Thoracic aorta (tissue), 2 donors: ENCODE data around the gene MAP6. TPM values are rescaled to one million over a fixed set of nuclear protein-coding genes. Genes with fewer than 3 reads are reported as not detected.

Experiments used
- ATAC-seq: fragments of 150-250 bp; one replicate; pipeline ENCODE4 v1.8.0; 2017; ENCODE audit warnings: low read depth; ENCODE audit not compliant: insufficient number of reproducible peaks, low FRiP score
- DNase-seq: peaks from one replicate; pipeline ENCODE4 v3.0.0-alpha.2; 2020; ENCODE audit warnings: low spot score
- H3K27ac ChIP-seq, 2 donors: fragments of 200-600 bp; sonication (generic); 1 replicate in 1 of 2; 2 replicates in 1 of 2; pipeline ENCODE4 v1.5.1; 2016; ENCODE audit warnings: mild to moderate bottlenecking in 2 of 2, moderate library complexity in 2 of 2
- H3K27me3 ChIP-seq: fragments of 200-600 bp; sonication (generic); replicated peaks from 2 replicates; pipeline ENCODE4 v1.6.0; 2016; ENCODE audit warnings: mild to moderate bottlenecking; ENCODE audit not compliant: insufficient read depth
- H3K36me3 ChIP-seq: fragments of 200-600 bp; sonication (generic); one replicate; pipeline ENCODE4 v1.5.1; 2016
- H3K4me1 ChIP-seq, 2 donors: fragments of 200-600 bp; sonication (generic); 1 replicate in 1 of 2; 2 replicates in 1 of 2; pipeline versions ENCODE4 v1.5.1 to v1.6.0; 2016; ENCODE audit warnings: low read depth in 2 of 2, mild to moderate bottlenecking in 1 of 2; ENCODE audit not compliant: control insufficient read depth in 1 of 2
- H3K4me3 ChIP-seq: fragments of 200-600 bp; sonication (generic); 2 replicates; pipeline ENCODE4 v1.5.1; 2016; ENCODE audit warnings: mild to moderate bottlenecking
- H3K9me3 ChIP-seq: fragments of 200-600 bp; sonication (generic); 2 replicates; pipeline ENCODE4 v1.5.1; 2016
- total RNA-seq, 2 donors: library from RNA; depleted of rRNA; stranded (reverse); fragments of >200 nt; gene quantifications; one replicate each; pipeline versions ENCODE4 v1.1.0 to v1.2.3, GENCODE V29; 2016
- TF ChIP-seq, protein P1 (sequence below): fragments of 200-600 bp; sonication (generic); IDR thresholded peaks from one replicate; pipeline ENCODE4 v1.5.1; 2019; ENCODE audit warnings: antibody characterized with exemption

Gene MAP6
- total RNA-seq, 2 donors from 2014 or later, result 15.6 to 16.4 TPM

DNA sequence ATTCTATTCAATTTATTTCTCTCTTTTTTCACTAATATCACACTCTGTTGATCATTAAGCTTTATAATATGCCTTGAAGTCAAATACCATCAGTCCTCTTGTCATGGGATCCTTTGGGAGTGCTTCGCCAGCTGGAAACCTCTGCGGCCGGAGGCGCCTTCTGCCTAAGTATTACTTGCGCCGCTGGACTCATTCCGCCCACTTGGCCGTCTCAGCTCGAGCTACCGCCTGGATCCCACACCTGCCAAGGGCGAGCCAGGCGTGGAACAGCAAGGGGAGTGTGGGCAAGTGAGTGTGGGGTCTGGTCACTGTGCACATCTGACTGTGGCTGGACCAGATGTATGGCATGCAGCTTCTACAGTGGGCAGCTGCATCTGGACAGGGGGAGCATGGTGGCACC, 9.1 kb upstream of the MAP6 start:
- ATAC-seq (no peak), DNase-seq (no peak)
- Histone ChIP-seq H3K36me3 (no peaks in the 10 kb centered on the region), H3K9me3 (no peaks in the 10 kb centered on the region), H3K4me3 (no peak overlapping the region), H3K27ac (no peak overlapping the region), H3K4me1 (no peaks in the 10 kb centered on the region), H3K27me3 (no peaks in the 10 kb centered on the region)
- TF ChIP-seq, protein P1, sequence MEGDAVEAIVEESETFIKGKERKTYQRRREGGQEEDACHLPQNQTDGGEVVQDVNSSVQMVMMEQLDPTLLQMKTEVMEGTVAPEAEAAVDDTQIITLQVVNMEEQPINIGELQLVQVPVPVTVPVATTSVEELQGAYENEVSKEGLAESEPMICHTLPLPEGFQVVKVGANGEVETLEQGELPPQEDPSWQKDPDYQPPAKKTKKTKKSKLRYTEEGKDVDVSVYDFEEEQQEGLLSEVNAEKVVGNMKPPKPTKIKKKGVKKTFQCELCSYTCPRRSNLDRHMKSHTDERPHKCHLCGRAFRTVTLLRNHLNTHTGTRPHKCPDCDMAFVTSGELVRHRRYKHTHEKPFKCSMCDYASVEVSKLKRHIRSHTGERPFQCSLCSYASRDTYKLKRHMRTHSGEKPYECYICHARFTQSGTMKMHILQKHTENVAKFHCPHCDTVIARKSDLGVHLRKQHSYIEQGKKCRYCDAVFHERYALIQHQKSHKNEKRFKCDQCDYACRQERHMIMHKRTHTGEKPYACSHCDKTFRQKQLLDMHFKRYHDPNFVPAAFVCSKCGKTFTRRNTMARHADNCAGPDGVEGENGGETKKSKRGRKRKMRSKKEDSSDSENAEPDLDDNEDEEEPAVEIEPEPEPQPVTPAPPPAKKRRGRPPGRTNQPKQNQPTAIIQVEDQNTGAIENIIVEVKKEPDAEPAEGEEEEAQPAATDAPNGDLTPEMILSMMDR, result no peak

DNA sequence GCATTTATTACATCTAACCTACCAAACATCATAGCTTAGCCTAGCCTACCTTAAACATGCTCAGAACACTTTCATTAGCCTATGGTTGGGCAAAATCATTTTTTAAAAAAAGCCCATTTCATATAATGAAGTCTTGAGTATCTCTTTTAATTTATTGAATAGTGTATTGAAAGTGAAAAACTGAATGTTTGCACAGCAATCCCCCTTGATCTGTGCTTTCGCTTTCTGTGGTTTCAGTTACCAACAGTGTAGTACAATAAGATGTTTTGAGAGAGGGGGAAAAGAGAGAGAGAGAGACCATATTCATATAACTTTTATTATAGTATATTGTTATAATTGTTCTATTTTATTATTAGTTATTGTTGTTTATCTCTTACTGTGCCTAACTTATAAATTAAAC, 8.4 kb upstream of the MAP6 start:
- Histone ChIP-seq H3K27me3 (no peaks in the 10 kb centered on the region), H3K27ac (no peak overlapping the region), H3K9me3 (no peaks in the 10 kb centered on the region), H3K4me1 (no peaks in the 10 kb centered on the region), H3K36me3 (no peaks in the 10 kb centered on the region), H3K4me3 (no peak overlapping the region)
- ATAC-seq (no peak), DNase-seq (no peak)
- TF ChIP-seq, protein P1, result no peak

DNA sequence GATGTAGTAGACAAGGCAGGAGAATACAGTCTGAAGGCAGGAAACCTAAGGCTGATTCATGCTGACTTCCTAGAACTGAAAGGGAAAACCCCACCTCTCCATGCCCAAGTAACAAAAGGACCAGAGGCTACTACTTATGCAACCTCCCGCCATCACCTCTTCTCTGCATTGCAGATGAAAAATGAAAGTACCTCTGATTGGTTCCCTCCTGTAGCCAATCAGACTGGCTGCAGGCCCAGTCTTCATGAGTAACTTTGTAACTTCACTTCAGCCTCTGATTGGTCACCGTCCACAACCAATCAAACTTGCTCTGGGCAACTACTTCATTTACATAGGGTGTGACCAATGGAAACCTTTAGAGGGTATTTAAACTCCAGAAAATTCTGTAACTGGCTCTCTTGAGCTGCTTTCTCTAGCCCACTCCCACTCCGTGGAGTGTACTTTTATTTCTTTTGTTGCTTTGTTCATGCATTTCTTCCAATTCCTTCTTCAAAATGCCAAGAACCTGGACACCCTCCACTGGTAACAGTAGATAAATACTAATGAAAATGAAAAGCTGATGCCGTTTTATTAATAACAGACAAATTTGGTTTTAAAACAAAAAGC, 5.2 kb upstream of the MAP6 start:
- H3K4me3 ChIP-seq, result no peak overlapping the region
- peaks cover 0 to 2% of the 10 kb centered on the region in 2 donors for H3K4me1 ChIP-seq

DNA sequence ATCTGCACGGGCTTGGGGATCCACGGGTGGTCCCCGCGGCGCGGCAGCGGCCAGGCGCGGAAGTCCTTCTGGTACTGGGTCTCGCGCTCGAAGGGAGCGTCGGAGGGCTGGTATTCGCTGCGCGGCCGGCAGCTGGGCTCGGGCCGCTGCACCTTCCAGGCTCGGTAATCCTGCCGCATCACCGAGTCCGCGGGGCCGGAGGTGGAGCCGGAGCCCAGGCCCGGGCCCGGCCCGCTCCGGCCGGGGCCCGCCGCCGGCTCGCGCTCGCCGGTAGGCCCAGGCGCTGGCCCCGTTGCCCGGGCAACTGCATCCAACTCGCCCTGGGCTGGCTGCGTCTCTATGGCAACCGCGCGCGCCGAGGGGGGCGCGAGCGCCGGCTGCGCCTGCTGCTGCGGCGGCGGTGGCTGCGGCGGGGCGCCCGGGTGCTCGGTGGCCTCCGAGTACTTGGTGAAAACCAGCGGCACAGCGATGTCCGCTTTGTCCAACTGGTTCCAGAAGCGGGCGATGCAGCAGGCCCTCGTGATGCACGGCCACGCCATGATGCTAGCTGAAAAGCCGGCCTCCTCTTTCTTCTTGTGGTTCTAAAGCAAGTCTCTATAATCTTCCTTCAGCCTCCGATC, 897 bp downstream of the MAP6 start:
- TF ChIP-seq, protein P1, result no peak
- ATAC-seq, result peak; percentile 42

More for the DNA sequence above, 5.2 kb upstream of the MAP6 start:
- DNase-seq (no peak), ATAC-seq (no peak)
- Histone ChIP-seq H3K36me3 (no peaks in the 10 kb centered on the region), H3K27ac (no peak overlapping the region), H3K9me3 (no peaks in the 10 kb centered on the region), H3K27me3 (no peaks in the 10 kb centered on the region)
- TF ChIP-seq, protein P1, result no peak

DNA sequence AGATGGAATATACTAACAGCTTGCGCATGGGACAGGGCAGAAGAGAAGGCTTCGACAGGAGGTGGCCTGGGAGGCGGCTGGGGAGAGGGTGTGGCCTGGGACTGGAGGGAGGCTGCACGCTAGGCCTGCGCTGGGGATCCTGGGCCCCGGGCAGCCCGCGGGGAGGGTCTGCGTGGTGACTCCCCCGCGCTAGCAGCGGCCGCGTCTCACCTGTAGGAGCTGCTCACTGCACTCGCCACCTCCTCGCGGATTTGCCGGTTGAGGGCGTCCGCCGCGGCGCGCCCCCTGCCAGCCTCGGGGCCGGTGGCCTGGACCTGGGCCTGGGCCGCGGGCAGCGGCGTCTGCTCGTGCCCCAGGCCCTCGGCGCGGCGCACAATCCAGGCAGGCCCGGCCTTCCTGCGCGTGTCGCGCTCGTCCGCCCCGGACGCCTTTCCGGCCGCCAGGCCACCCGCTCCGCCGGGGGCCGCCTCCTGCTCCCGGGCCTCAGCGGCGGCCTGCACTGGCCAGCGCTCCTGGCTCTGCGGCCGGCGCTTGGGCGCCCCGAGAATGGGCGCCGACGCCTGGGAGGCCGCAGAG, 1.5 kb downstream of the MAP6 start:
- no peak for ATAC-seq
- H3K36me3 ChIP-seq, result no peaks in the 10 kb centered on the region
- no peaks in the 10 kb centered on the region for H3K9me3 ChIP-seq
- TF ChIP-seq, protein P1, result no peak
- DNase-seq, result no peak
- no peaks in the 10 kb centered on the region for H3K27me3 ChIP-seq
- peaks cover 0 to 18% of the 10 kb centered on the region in 2 donors for H3K4me1 ChIP-seq
- H3K4me3 ChIP-seq, result peak overlapping the region; percentile 81
- peak overlapping the region; percentile 53 to 65 for H3K27ac ChIP-seq

More for the DNA sequence above, 897 bp downstream of the MAP6 start:
- no peaks in the 10 kb centered on the region for H3K27me3 ChIP-seq
- H3K4me1 ChIP-seq, result peaks cover 0 to 18% of the 10 kb centered on the region in 2 donors
- no peaks in the 10 kb centered on the region for H3K36me3 ChIP-seq
- no peaks in the 10 kb centered on the region for H3K9me3 ChIP-seq
- peak overlapping the region; percentile 53 to 65 for H3K27ac ChIP-seq
- DNase-seq, result no peak
- H3K4me3 ChIP-seq, result peak overlapping the region; percentile 81
